H4 (cell line): Measurements from ENCODE around the gene JCAD. TPM values are rescaled to one million over a fixed set of nuclear protein-coding genes. Genes with fewer than 3 reads are reported as not detected.
A peak's percentile ranks its signal among the peaks of the same experiment; 100 is the strongest.

Experiments used
- DNase-seq: peaks from one replicate; pipeline ENCODE4 v3.0.0-alpha.2; 2015; ENCODE audit warnings: low spot score
- total RNA-seq: library from RNA; depleted of rRNA; stranded (reverse); fragments of >200 nt; shearing (Covaris generic); gene quantifications from 2 replicates; pipeline ENCODE4 v1.2.3, GENCODE V29; 2014

The JCAD gene
- total RNA-seq, 1 experiment from 2014 or later: 4.1 TPM

DNA sequence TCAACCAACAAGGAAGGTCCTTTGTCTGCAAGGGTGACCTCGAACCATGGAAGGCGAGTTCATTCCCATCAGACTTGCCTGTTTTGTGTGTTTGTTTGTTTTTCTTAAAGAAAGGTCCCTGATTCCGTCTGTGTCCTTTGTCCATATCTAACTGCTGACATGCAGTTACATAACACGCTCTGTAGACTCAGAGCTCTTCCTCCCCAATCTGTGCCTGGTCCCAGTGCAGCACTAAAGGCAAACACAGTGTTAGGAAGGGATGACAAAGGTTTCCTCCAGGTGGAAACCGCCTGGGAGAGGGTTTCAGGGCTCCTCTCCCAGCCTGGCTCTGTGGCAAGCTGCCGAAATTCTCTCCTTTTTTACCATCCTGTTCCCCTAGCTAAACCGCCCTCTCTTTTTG is 13.4 kb downstream of the JCAD start:
- no peak for DNase-seq

DNA sequence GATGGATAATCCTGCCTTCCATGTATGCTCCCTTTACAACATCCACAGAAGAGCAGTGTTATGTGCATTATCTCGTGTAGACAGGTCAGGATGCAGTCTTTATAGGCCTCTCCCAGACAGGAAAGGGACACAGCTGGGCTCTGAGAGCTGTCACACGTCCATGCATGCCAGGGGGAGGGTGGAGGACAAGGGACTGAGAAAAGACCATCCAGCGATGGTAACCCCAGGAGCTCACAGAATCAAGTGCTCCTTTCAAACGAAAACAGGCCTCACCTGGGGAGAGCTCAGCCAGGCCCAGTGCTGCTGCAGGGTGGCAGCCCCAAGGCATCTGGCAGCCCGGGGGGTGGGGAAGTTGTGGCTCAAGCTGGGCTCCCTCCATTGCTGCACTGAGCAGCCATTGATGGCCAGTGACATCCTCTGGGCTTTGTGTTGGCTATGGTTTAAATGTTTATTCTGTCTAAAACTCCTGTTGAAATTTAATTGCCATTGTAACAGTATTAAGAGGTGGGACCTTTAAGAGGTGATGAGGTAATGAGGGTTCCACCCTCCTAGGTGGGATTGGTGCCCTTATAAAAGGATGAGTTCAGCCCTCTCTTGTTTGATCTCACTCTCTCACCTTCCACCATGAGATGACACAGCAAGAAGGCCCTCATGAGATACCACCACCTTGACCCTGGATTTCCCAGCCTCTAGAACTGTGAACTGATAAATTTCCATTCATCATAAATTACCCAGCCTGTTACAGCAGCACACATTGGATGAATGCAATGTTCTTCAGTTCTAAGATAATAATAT is 15.7 kb downstream of the JCAD start:
- no peak for DNase-seq

DNA sequence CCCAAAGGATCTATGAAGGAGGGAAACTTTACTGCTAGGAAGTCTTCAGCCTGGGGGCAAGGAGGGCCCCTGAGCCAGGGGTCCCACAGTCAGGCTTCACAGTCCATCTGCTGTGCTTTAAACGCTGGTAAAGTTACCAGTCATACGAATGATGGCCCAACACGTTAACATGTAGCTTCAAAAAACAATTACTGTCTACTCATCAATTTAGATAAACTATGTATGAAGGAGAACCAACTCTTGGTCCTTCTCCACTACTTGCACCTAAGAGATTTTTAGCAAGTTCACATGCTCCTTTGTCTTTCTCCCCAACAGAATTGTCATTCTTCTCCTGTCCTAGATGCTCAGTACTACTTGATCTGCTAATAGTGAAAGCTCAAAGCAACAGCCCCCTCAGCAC is 16.6 kb downstream of the JCAD start:
- no peak for DNase-seq

DNA sequence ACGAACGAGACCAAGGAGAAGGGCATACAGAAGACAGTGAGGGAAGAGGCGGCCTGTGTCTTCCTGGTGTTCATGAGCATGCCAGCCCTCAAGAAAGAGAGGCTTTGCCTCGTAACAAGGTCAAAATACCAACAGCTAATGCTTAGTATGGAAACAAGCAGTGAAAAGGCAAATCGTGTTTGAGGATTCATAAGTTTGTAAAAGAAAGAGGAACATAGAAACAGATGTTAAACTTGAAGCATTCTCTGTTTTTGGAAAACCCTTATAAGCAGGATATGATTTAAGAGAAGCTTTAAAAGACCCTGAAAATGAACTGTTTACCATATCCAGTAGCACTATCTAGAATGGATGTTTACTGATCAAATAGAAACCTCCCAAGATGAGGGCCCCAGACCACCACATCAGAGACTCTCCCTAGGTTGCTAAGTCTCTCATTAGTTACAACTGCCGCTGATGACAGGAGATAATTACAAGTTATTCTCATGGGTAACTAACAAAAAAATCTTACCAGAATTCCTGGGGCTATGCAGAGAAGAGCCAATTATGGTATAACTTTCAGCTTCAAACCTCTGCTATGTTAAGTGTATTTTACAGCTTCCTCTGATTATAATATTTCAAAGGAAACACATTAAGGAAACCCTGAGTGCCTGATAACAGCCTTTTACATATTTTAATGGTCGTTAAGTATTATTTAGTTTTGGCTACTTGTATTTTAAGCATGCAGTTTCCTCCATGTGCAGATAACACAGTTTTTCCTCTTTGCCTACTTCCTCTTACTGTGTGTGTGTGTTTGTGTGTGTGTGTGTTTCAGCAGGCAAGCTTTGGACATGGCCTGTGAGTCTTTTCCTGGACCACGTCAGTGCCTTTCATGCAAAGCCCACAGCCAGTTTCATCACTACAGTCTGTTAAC is 17.9 kb downstream of the JCAD start:
- DNase-seq: no peak

DNA sequence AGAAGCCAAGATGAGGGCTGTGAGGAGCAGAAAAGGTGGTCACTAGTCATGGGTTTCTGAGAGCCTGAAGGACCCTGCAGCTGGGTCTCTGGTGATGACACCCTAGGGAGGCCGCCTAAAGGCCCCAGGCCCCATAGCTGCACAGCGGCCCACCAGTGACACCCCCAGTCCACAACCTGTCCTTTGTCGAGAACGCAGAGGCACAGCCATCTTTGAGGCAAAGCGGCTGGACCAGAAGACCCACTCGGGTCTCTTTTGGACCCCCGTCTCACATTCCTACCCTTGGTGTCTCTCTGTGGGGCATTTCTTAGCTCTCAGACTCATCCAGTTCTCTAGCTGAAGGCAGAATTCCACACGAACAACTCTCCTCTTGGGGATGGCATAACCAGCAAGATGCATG is 18.8 kb downstream of the JCAD start:
- no peak for DNase-seq

DNA sequence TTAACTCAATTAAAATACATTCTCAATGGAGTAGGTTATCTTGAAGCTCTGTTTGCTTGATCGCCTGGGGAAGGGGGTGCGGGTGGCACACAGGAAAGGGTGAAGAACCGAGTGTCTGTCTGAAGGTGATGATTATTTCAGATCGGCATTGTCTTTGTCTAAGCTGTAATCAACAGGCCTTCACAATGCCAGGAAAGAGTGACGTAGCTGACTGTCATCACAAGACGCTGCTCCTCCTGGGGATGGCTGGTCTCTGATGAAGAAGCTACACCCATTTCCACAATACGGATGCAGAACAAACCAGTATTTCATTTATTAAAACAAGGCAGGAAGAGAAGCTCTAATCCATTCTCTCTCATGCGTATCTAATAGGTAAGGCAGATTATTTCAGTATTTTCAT is 19.4 kb downstream of the JCAD start:
- DNase-seq: no peak

DNA sequence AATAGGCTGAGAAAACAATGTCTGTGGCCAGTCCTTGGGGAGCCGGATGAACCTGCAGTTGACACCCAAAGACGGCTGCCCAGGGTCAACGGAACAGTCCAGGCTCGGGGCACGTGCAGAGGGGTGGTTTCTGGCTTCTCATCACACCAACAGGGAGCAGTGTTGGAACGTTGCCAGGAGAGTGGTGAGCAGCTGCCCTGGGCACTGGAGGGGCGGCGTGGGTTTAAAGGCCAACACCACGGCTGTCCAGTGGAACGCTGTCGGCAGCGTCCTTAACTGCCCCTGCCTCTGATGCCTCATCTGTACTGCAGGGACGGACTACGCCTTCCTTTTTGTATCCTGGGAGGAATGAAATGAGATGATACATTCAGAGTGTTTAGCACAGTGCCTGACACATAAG is 19.8 kb downstream of the JCAD start:
- no peak for DNase-seq

DNA sequence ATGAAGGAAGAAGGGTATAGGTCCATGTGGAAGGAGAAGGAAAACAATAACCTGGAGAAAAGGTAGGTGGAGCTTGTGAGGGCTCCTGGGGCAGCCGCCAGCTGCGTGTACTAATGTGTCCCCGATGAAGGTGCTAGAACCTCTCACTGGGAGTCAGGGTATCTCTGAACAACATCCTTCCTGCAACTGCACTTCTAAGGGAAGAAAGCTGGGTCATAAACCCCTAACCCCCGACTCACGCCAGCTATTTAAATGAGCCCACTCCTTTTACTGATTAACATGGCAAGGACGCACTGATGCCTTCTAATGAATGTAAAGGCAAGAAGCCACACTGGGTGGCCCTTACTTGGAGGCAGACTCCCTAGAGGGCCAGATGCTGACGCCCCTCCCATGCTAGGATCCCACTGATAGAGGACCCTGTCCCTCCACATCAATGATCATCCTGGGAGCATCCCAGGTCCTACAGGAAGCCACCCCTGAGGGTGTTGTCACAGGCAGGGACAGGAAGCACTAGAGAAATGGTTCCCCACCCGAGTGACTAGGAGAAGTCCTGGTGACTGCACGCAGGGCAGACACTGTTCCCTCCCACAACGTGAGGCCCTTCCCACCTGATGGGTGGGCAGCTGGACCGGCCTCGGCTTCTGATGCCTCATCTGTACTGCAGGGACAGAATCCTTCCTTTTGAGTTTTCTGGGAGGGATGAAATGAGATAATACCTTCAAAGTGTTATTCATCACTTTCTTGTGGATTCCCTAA is 20.4 kb downstream of the JCAD start:
- DNase-seq: no peak

DNA sequence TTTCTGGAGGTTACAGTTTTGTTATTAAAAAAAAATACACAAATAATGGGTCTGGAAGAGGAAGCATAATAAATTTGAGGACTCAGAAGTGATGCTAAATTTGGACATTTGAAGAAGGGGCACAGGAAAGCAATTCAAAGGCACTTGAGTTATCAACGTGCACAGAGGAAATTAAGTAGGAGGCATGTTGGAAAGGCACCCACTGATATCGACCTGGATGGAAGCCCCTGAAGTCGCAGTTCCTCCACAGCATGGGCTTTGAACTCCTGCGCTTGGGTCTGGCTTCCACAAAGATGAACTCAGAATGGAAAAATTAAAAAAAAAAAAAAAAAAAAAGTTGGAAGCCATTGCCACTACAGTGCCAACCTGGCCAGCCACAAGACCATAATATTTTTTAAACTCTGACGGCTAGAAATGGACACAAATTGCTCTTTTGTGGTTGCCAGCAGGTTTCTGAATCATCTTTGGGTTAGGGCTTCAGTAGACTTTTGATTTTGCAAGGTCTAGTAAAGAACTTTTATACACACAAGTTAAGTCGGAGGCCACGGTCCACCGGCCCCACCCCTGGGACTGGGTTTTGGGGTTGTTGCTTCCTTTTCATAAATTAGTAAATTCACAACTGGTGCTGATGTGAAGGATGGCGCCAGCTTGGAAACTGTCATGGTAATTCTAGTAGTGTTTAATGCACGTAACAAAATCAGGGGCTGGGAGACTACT is 21.6 kb downstream of the JCAD start:
- DNase-seq: no peak

DNA sequence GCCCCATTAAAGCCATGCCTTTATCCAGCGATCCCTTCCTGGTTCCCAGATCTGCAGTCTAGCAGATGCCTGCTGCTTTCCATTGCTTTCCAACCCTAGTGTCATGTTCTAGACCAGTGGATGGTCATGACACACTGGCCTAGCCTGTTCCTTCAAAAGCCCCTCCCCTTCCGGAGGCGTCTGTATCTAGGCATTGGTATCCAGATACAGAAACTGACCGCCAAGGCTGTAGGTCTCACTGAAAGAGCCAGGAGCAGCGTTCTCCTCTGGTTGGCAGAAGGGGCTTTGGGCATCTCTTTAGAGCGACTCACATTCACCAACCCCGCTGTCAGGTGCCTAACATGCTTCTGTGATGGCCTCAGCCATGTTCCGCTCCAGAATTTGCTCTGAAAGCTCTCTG is 22.6 kb downstream of the JCAD start:
- no peak for DNase-seq

DNA sequence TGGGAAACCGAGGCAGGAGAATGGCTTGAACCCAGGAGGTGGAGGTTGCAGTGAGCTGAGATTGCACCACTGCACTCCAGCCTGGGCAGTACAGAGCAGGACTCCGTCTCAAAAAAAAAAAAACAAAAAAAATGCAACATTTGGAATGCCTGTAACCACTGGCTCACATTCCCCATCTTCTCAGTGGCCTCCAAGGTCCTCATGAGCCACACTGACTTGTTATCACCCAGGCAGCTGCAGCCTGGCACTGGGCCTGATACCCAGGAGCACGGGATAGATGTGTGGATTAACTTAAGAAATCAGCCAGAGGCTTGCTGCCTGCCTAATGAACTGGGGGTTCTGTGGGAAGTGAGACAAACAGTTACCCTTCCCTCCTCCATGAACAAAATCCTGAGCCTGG is 23.0 kb downstream of the JCAD start:
- no peak for DNase-seq

DNA sequence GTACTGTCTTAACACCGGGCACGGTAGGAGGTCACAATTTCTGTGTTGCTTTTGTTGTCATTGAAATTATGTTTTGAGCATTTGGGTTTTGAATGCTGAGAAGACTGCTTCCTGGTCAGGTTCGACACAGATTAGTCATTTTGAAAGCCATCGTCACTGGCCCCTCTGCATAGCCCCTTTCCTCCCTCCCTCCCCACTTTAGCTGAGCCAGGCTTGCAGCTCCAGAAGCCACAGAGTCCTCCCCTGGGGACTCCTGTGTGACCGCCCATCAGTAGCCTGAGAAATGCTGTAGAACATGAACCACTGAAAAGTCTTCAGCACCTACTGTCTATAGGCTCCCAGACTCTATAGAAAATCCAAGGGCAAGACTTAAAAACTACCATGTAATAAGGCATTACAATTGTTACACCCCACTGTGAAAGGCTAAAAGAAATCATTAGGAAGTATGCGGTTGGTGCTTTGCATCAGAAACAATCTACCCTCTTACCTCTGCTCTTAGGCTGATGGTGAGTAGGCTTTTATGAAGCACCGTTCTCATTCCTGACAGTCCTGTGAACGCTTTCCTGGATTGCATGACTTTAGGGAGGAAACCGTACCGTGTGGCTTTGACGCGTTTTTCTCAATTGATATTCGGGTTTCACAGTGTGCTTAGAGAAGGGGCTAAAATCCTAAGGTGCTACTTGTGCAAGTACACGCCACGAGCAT is 24.8 kb downstream of the JCAD start:
- DNase-seq: no peak

DNA sequence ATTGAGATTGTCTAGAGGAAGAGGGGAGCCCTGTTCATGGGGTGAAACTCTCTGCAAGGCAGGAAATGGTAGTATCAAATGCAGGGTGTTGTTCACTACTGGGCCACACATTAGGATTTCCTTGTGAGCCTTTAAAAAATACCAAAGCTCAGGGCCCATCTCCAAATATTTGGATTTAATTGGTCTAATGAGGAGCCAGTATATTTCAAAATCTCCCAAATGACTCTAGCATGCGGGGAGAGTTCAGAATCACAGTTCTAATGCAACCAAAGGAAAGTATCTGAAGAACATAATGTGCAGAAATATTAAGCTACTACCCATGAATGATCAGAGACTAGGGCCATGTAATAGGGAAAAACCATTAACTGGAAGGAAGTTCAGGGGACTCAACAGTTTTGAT is 27.3 kb downstream of the JCAD start:
- DNase-seq: no peak

DNA sequence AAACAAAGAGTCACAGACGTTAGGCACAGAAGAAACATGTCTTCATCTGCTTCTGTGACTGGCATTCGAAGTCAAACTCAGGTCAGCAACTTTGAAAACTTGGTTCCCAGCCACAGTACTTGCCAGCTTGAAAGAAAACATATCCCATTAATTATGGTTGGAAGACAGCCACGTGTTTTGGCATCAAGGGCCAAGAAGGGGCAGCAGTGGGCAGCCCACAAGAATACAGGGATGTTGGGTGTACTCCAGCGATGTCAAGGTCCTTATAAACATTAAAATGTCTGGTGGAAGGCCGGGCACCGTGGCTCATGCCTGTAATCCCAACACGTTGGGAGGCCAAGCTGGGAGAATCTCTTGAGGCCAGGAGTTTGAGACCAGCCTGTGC is 29.5 kb downstream of the JCAD start:
- DNase-seq: peak; percentile 13

DNA sequence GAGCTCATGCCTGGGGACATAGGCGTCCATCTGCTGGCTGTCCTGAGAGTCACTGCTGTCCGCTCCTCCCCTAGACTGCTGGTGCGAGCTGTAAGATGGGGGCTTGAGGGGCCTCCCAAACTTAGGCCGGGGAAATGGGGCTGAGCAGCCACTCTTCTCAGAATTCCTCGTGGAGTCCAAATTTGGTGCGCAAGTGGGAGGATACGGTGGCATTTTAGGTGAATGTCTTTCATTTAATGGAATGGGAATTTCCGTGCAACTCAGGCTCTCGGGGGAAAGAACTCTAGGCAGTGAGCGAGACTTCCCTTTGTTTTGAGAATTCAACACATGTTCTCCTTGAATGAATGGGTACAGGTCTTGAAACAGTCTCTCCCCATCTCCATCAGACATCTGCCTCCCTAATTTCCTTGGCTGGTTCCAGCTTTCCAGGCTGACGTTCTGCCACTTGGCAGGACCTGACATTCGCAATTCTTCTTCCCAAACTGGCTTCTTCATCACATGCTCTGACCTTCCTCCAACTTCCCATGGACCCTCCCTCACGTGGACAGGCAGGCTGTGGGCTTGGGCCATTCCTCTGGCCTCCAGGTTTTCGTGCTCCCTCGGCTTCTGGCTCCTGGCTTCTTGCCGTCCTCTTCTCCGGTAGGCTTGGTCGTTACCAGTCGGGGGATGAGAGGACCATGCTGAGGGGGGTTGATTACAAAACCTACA is 30.1 kb downstream of the JCAD start:
- DNase-seq: no peak

DNA sequence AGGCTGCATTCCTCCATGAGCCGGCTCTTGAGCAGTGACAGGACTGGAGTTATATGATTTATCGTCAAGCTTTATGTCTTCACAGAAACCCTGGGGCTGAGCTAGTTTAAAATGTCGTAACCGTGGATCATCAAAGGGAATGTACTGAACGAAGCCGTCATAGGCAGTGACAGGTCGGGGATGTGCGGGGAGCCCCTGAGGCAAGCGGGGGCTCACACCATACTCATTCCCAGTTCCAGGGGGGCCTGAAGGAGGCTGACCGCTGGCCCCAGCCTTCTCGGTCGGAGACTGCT is 30.7 kb downstream of the JCAD start:
- DNase-seq: no peak

DNA sequence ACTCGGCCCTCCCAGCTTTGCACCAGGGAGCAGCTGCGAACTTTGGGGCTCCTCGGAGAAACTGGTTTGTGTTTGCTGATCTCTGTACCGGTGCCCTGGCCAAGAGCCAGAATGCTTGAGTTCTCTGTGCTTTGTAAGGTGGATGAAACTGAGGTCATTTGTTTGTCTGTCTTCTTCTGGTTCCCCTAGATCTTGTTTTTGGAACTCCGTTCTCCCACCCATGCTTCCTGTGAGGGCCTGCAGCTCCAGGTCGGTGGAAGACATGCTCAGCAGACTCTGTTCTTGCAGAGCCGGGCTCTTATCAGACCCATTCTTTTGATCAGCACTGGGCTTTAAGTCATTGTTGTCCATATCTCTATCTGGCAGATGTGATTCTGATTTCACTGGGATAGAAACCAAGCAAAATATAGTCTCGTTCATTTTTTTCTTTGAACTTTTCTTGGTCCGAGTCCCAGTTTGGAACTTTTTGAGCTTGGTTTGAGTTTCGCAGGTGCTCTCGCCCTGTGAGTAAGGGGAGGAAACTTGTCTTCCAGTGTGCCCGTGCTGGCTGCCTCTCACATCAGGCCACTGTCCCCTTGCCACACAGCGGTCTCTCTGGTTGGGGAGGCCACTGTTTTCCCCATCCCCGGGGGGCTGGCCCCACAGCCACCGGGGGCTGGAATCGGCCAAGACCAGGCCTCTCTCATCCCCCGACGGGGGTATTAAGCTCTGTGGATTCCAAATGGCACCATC is 31.2 kb downstream of the JCAD start:
- DNase-seq: no peak

DNA sequence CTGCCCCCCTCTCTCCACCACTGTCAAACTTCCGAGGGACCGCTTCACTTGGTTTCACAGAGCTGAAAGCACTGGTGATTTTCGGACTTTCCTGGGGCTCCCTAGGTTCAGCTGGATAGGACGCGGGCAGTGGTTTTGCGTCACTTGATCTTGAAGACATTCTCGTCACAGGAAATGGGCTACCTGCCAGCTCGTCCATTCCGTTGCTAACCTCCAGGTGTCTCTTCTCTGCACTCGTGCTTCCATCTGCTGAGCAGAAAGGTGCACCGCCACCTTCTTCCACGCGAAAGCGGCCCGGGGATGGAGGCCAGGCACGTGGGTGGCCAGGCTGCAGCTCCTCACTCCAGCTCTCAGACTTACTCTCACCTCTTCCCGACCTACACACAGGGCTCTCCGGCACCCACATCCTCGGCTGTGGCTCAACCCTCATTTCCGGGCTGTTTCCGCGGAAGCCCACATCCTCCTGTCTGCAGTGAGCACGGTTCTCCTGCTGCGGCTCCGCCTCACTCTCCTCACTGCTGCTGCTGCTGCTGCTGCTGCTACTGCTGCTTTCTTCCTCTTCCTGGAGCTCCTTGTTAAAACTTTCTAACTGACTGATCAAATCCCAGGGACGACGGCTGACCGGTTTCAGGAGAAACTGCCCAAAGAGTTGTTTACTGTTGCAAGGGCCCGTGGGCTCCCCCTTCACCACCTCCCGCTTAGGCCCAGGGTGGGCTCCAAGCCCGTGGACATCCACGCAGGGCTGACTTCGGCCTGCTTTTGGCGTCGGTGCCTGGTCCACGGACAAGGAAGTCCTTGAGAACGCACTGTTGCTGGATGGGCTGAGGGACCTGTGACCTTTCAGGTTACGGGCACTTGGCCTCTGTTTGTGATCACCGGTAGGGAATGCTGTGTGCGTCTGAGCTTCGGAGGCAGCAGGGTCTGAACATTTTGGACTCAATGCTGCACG is 32.1 kb downstream of the JCAD start:
- DNase-seq: no peak

DNA sequence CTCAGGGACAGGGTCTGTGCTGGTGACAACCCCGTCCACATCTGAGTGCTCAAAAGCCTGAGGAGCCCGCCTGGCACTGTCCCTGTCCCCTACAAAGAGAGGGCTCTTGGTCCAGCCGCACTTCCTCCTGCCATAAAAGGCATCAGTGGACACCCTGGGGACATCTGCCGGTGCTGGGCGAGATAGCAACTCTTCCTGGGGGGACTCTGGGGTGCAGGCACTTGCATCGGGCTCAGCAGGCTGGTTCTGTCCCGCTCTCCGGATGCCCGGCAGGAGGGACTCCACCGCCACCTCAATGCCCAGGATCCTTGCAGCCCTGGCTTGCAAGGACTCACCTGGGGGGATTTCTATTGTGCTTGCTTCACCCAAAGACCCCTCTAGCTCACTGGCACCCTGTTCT is 32.8 kb downstream of the JCAD start:
- DNase-seq: no peak
